K562 (cell line): Measurements from ENCODE around the gene STUB1. TPM values are rescaled to one million over a fixed set of nuclear protein-coding genes. Genes with fewer than 3 reads are reported as not detected.

ENCODE experiments used
- ATAC-seq: fragments of 200-7000 bp; cut with Tn5 transposase; 3 replicates; pipeline ENCODE4 v1.9.1; 2020; ENCODE audit warnings: moderate library complexity
- BruUV-seq: library from RNA; stranded (reverse); fragments of 400-500 nt; replicated peaks from 2 replicates; lab custom pipeline; 2021; lab: Mats Ljungman, UMichigan
- CTCF ChIA-PET: fragments of 300-600 bp; formaldehyde crosslinking; extraction: SDS; loops from one replicate; lab custom pipeline; 2021; ENCODE audit warnings: low intra/inter-chr PET ratio; lab: Yijun Ruan, JAX
- POLR2A ChIA-PET: fragments of 300-600, 350-650 bp; sonication (Branson Sonifier 250); formaldehyde crosslinking; extraction: SDS; loops from one replicate; lab custom pipeline; 2021; ENCODE audit warnings: antibody characterized with exemption, inconsistent platforms; lab: Yijun Ruan, JAX
- DNase-seq, 4 experiments: peaks; one replicate each; pipeline versions ENCODE4 v3.0.0 to v3.0.0-alpha.2; 2011 to 2018; ENCODE audit warnings: low spot score in 3 of 4, mixed read lengths in 3 of 4; ENCODE audit errors: extremely low read depth in 1 of 4
- FAIRE-seq: peaks from 2 replicates; lab custom pipeline; 2011; peaks lifted over from hg19 to GRCh38; lab: Jason Lieb, UNC
- H2AFZ ChIP-seq: 2 replicates; pipeline ENCODE4 v1.6.0; 2011; ENCODE audit warnings: low read depth, low read length, control low read depth, inconsistent platforms
- H3K27ac ChIP-seq: fragments of 200-600 bp; 3 replicates; pipeline ENCODE4 v1.8.0; 2011; ENCODE audit warnings: low read depth, mild to moderate bottlenecking, control low read depth, inconsistent platforms, low read length, moderate library complexity, mixed read lengths; ENCODE audit errors: extremely low read depth
- H3K27me3 ChIP-seq, 2 experiments: fragments of 300-600 bp in 1 of 2; 2 replicates in 1 of 2; 3 replicates in 1 of 2; pipeline versions ENCODE4 v1.6.0 to v1.8.0; 2011; ENCODE audit warnings: inconsistent platforms in 2 of 2, low read length in 2 of 2, mild to moderate bottlenecking in 1 of 2, mixed read lengths in 1 of 2, moderate library complexity in 1 of 2; ENCODE audit not compliant: control insufficient read depth in 2 of 2, insufficient read depth in 2 of 2
- H3K36me3 ChIP-seq: fragments of 300-600 bp; 3 replicates; pipeline ENCODE4 v1.8.0; 2011; ENCODE audit warnings: mild to moderate bottlenecking, low read length, inconsistent platforms; ENCODE audit not compliant: control insufficient read depth, insufficient read depth
- H3K4me1 ChIP-seq, 2 experiments: fragments of 200-600 bp in 1 of 2; replicated peaks in 1 of 2; 2 replicates in 1 of 2; 3 replicates in 1 of 2; pipeline versions ENCODE4 v1.5.1 to v1.8.0; 2011; ENCODE audit warnings: inconsistent platforms in 2 of 2, low read length in 2 of 2, mild to moderate bottlenecking in 1 of 2, mixed read lengths in 1 of 2, moderate library complexity in 1 of 2; ENCODE audit not compliant: control insufficient read depth in 2 of 2, insufficient read depth in 2 of 2
- H3K4me2 ChIP-seq: 2 replicates; pipeline ENCODE4 v1.6.1; 2011; ENCODE audit warnings: low read length, control low read depth, inconsistent platforms, mixed read lengths; ENCODE audit not compliant: insufficient read depth
- H3K4me3 ChIP-seq: fragments of 200-600 bp; sonication (generic), shearing (Covaris generic); 2 replicates; pipeline ENCODE4 v1.5.1; 2016; ENCODE audit warnings: control low read depth, inconsistent platforms
- H3K79me2 ChIP-seq: fragments of 200-600 bp; 3 replicates; pipeline ENCODE4 v1.8.0; 2011; ENCODE audit warnings: low read length, inconsistent platforms; ENCODE audit not compliant: control insufficient read depth, insufficient read depth
- H3K9ac ChIP-seq, 2 experiments: 2 replicates each; pipeline versions ENCODE4 v1.6.0 to v1.6.1; 2011; ENCODE audit warnings: low read depth in 2 of 2, low read length in 2 of 2, control low read depth in 1 of 2, inconsistent platforms in 1 of 2, mild to moderate bottlenecking in 1 of 2, mixed read lengths in 1 of 2; ENCODE audit not compliant: insufficient read depth in 1 of 2
- H3K9me1 ChIP-seq: one replicate; pipeline ENCODE4 v1.6.0; 2011; ENCODE audit warnings: inconsistent platforms, mild to moderate bottlenecking, low read length, moderate library complexity; ENCODE audit not compliant: control insufficient read depth, insufficient read depth
- H3K9me3 ChIP-seq: replicated peaks from 2 replicates; pipeline ENCODE4 v1.5.1; 2011; ENCODE audit warnings: low read depth, low read length, inconsistent platforms; ENCODE audit not compliant: control insufficient read depth, insufficient read depth
- H4K20me1 ChIP-seq: replicated peaks from 2 replicates; pipeline ENCODE4 v1.6.1; 2011; ENCODE audit warnings: low read length, inconsistent platforms, mixed read lengths; ENCODE audit not compliant: control insufficient read depth, insufficient read depth
- CBX3 ChIP-seq, 2 experiments: IDR thresholded peaks; 1 replicate in 1 of 2; 2 replicates in 1 of 2; pipeline ENCODE4 v1.6.1; 2012; ENCODE audit warnings: inconsistent platforms in 2 of 2, low read length in 2 of 2, borderline replicate concordance in 1 of 2, control low read depth in 1 of 2
- CHD2 ChIP-seq: IDR thresholded peaks from 2 replicates; pipeline ENCODE4 v1.6.1; 2011; ENCODE audit warnings: low read depth, low read length
- ESRRB ChIP-seq: fragments of 250-450 bp; sonication (Bioruptor Pico); IDR thresholded peaks from 2 replicates; pipeline ENCODE4 v1.5.0; 2020; ENCODE audit warnings: mild to moderate bottlenecking, moderate library complexity, borderline replicate concordance
- GABPB2 ChIP-seq: fragments of 250-450 bp; sonication (Bioruptor Pico); conservative IDR thresholded peaks from 2 replicates; pipeline ENCODE4 v1.5.1; 2021; ENCODE audit warnings: mild to moderate bottlenecking
- HEY1 ChIP-seq: fragments of 250-450 bp; sonication (Bioruptor Pico); IDR thresholded peaks from 2 replicates; pipeline ENCODE4 v1.5.0; 2020; ENCODE audit warnings: mild to moderate bottlenecking, moderate library complexity, borderline replicate concordance
- HNRNPH1 ChIP-seq: fragments of 200-400 bp; formaldehyde crosslinking; optimal IDR thresholded peaks from 2 replicates; pipeline ENCODE3; 2017; ENCODE audit warnings: low read depth, mild to moderate bottlenecking, low read length, moderate library complexity
- HNRNPL ChIP-seq: fragments of 200-400 bp; formaldehyde crosslinking; IDR thresholded peaks from 2 replicates; pipeline ENCODE4 v1.6.1; 2017; ENCODE audit warnings: low read depth, mild to moderate bottlenecking, low read length
- KLF6 ChIP-seq: fragments of 250-450 bp; sonication (Bioruptor Pico); IDR thresholded peaks from 2 replicates; pipeline ENCODE4 v1.4.0; 2020; ENCODE audit warnings: mild to moderate bottlenecking, moderate library complexity, borderline replicate concordance
- NCOA6 ChIP-seq: fragments of 450-650 bp; IDR thresholded peaks from 2 replicates; pipeline ENCODE4 v1.6.1; 2017; ENCODE audit warnings: mild to moderate bottlenecking
- POLR2G ChIP-seq: fragments of 200-400 bp; formaldehyde crosslinking; IDR thresholded peaks from 2 replicates; pipeline ENCODE4 v1.6.1; 2017; ENCODE audit warnings: low read depth, mild to moderate bottlenecking, antibody characterized with exemption, low read length, moderate library complexity
- RBBP5 ChIP-seq: fragments of 200-600 bp; sonication (generic); IDR thresholded peaks from 2 replicates; pipeline ENCODE4 v1.6.1; 2012; ENCODE audit warnings: borderline replicate concordance, mild to moderate bottlenecking, low read length, control low read depth, inconsistent platforms; ENCODE audit not compliant: insufficient read depth, poor library complexity, severe bottlenecking
- RBFOX2 ChIP-seq: fragments of 200-400 bp; formaldehyde crosslinking; IDR thresholded peaks from 2 replicates; pipeline ENCODE4 v1.6.1; 2017; ENCODE audit warnings: low read depth, mild to moderate bottlenecking, low read length, moderate library complexity
- STAG1 ChIP-seq: sonication (generic); formaldehyde crosslinking; IDR thresholded peaks from 2 replicates; pipeline ENCODE4 v1.5.0; 2020; ENCODE audit warnings: missing genetic modification reagents, borderline replicate concordance
- YBX1 ChIP-seq: fragments of 450-650 bp; IDR thresholded peaks from 2 replicates; pipeline ENCODE4 v1.7.1; 2016; ENCODE audit warnings: mild to moderate bottlenecking
- ZBTB7A ChIP-seq: IDR thresholded peaks from 2 replicates; pipeline ENCODE4 v1.6.1; 2011; ENCODE audit warnings: low read depth, mild to moderate bottlenecking, low read length, moderate library complexity, borderline replicate concordance; ENCODE audit not compliant: control insufficient read depth
- WGBS: fragments of 100-300 bp; shearing (Covaris generic); methylation state at CpG from one replicate; pipeline ENCODE4 v1.1.6; 2016; ENCODE audit warnings: low coverage, mixed read lengths; ENCODE audit not compliant: insufficient coverage; ENCODE audit errors: missing lambda C conversion rate; 5-methylcytosine and 5-hydroxymethylcytosine counted together
- in situ Hi-C: fragments of 300-500 bp; cut with MboI; formaldehyde crosslinking; loops from 4 replicates; pipeline ENCODE4 v1.15.0; 2018; ENCODE audit warnings: inconsistent platforms, mixed read lengths
- intact Hi-C: fragments of 100-400 bp; cut with micrococcal nuclease; formaldehyde crosslinking; loops from 2 replicates; pipeline ENCODE4 v1.14.2; 2022
- polyA plus RNA-seq, 8 experiments: library from polyadenylated mRNA; depleted of rRNA in 4 of 8; stranded (reverse) in 5 of 8; unstranded in 3 of 8; fragments of >200 nt; fragmentation: Nextera tagmentation in 2 of 8; fragmentation: Illumina TruSeq in 1 of 8; extraction: Ambion mirVana in 2 of 8; extraction: Trizol in 1 of 8; gene quantifications; 2 replicates each; pipeline versions ENCODE4 v1.2.1 to v1.2.3, GENCODE V29; 2011 to 2014; ENCODE audit warnings: inconsistent platforms in 1 of 8, missing spikeins in 1 of 8
- total RNA-seq, 7 experiments: library from RNA; depleted of rRNA in 6 of 7; stranded (reverse); fragments of >200 nt in 6 of 7; fragmentation: Illumina TruSeq in 2 of 7; extraction: Trizol in 2 of 7; gene quantifications; 2 replicates each; pipeline versions ENCODE4 v1.2.1 to v1.2.3, GENCODE V29; 2011 to 2021; ENCODE audit warnings: low replicate concordance in 1 of 7
- TF ChIP-seq, protein P1 (sequence below): sonication (generic); formaldehyde crosslinking; IDR thresholded peaks from 2 replicates; pipeline ENCODE4 v1.8.0; 2022; ENCODE audit warnings: mild to moderate bottlenecking, missing genetic modification reagents

STUB1 gene
- total and polyA plus RNA-seq, 9 of the 15 experiments (the other 6 are each of a cell fraction or from before 2014, with no cell fraction given) = 10.6 to 251 (median 152) TPM

DNA sequence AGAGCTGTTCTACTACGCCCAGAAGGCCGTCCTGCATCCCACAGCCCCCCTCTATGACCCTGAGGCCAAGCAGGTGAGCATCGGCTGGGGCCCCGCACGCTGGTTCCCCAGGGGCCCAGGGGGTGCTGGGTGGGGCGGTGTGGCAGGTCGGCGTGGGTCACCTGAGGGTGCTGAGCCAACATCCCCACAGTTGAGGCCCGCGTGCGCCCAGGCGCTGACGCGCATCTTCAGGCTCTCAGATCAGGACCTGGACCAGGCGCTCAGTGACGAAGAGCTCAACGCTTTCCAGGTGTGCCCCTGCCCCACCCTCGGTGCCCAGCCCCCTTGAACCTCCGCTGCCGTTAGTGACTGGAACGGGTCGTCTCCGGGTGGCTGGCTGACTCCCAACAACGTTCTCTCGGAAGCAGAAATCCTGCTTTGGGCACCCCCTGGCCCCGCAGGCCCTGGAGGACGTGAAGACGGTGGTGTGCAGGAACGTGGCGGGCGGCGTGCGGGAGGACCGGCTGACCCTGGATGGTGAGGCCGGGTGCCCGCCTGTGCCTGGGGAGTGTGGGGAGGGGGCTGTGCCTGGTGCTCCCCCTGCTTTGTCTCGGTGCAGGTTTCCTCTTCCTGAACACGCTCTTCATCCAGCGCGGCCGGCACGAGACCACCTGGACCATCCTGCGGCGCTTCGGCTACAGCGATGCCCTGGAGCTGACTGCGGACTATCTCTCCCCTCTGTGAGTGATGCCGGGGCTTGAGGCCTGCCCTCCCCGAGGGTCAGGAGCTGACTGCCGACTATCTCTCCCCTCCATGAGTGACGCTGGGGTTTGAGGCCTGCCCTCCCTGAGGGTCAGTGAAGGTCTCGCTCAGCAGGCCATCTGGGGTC is 9.5 kb upstream of the STUB1 start:
- ChIA-PET CTCF (no interaction called here), POLR2A (interaction anchor here (0.5 to 1.1 kb wide), 3 partner anchors 82 to 128 kb away, joined by 3 read pairs; no protein-coding TSS in a partner anchor)
- FAIRE-seq (no peak), ATAC-seq (no peak), DNase-seq (no peak)
- no peak overlapping the region for H3K27ac ChIP-seq
- BruUV-seq = no TSS peak
- H3K79me2 ChIP-seq = peaks cover 28% of the 10 kb centered on the region
- H3K27me3 ChIP-seq = no peaks in the 10 kb centered on the region
- peaks cover 24 to 98% of the 10 kb centered on the region in 2 experiments for H3K4me1 ChIP-seq
- 92% methylated on average over 17 of the region's 52 CpGs for WGBS
- no peak overlapping the region for H2AFZ ChIP-seq
- H3K4me2 ChIP-seq = no peak overlapping the region
- intact Hi-C loops = no loop called here
- H3K36me3 ChIP-seq = peaks cover 60% of the 10 kb centered on the region
- H3K9me3 ChIP-seq = no peaks in the 10 kb centered on the region
- H3K9ac ChIP-seq = peak overlapping the region in 1 of 2 experiments; percentile 98; a peak in 2 of 4 replicates
- 0 out of 2 replicates have a peak, but pooled peaks cover 4% of the 10 kb centered on the region for H4K20me1 ChIP-seq
- H3K9me1 ChIP-seq = no peaks in the 10 kb centered on the region
- in situ Hi-C loops = loop anchor here (10.0 kb wide), 1 partner anchor 276 kb away; the partner anchor contains the start of gene NME4
- no peak overlapping the region for H3K4me3 ChIP-seq
- TF ChIP-seq POLR2G = peak; percentile 49; the same call in 1 of the 2 replicates
- TF ChIP-seq HNRNPL = 0 out of 2 replicates have a peak, but pooled peaks have one; percentile 20
- TF ChIP-seq ZBTB7A = no peak
- TF ChIP-seq CBX3 (IDR thresholded peaks at IDR 0.05; ENCODE audit: borderline replicate concordance in 1 of 2, low read length in 2 of 2) = no peak
- TF ChIP-seq KLF6 = no peak
- TF ChIP-seq NCOA6 = no peak
- no peak for TF ChIP-seq HNRNPH1
- TF ChIP-seq GABPB2 = no peak
- no peak for TF ChIP-seq HEY1 (CRISPR knock-in tag)
- no peak for TF ChIP-seq ESRRB (CRISPR knock-in tag)
- no peak for TF ChIP-seq STAG1 (CRISPR knock-in tag)
- TF ChIP-seq RBFOX2 = peak; percentile 48
- TF ChIP-seq, protein P1, sequence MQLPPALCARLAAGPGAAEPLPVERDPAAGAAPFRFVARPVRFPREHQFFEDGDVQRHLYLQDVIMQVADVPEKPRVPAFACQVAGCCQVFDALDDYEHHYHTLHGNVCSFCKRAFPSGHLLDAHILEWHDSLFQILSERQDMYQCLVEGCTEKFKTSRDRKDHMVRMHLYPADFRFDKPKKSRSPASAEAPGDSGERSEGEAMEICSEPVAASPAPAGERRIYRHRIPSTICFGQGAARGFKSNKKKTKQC (CRISPR knock-in tag) = no peak
- no peak for TF ChIP-seq YBX1
- TF ChIP-seq CHD2 = no peak
- no peak for TF ChIP-seq RBBP5
